K562 (cell line): ENCODE results near the gene CAB39. TPM values are rescaled to one million over a fixed set of nuclear protein-coding genes. Genes with fewer than 3 reads are reported as not detected.

Experiments used
- KLF10 ChIP-seq: fragments of 250-450 bp; sonication (Bioruptor Pico); IDR thresholded peaks from 2 replicates; pipeline ENCODE4 v1.6.1; 2021; ENCODE audit warnings: matching md5 sums
- MEIS2 ChIP-seq: fragments of 450-650 bp; IDR thresholded peaks from 2 replicates; pipeline ENCODE4 v1.6.1; 2014; ENCODE audit warnings: mild to moderate bottlenecking; ENCODE audit not compliant: partially characterized antibody
- NR2C1 ChIP-seq, 2 experiments: fragments of 450-650 bp; IDR thresholded peaks; 2 replicates each; pipeline ENCODE4 v1.6.1; 2017; ENCODE audit warnings: mild to moderate bottlenecking in 2 of 2, antibody characterized with exemption in 1 of 2, inconsistent platforms in 1 of 2, missing compliant biosample characterization in 1 of 2, missing genetic modification characterization in 1 of 2
- NR4A1 ChIP-seq, 2 experiments: fragments of 250-450 bp in 1 of 2; fragments of 450-650 bp in 1 of 2; sonication (Bioruptor Pico) in 1 of 2; IDR thresholded peaks; 2 replicates each; pipeline versions ENCODE4 v1.4.0 to v1.6.1; 2016 to 2020; ENCODE audit warnings: mild to moderate bottlenecking in 2 of 2, missing compliant biosample characterization in 1 of 2, missing genetic modification characterization in 1 of 2, moderate library complexity in 1 of 2
- PTBP1 ChIP-seq: fragments of 200-400 bp; formaldehyde crosslinking; IDR thresholded peaks from 2 replicates; pipeline ENCODE4 v1.6.1; 2017; ENCODE audit warnings: low read depth, low read length
- SRF ChIP-seq, 2 experiments: fragments of 250-450, 450-650 bp in 1 of 2; sonication (Bioruptor Pico) in 1 of 2; sonication (generic) in 1 of 2; formaldehyde crosslinking; IDR thresholded peaks; 2 replicates each; pipeline versions ENCODE4 v1.5.0 to v1.5.1; 2020 to 2022; ENCODE audit warnings: mild to moderate bottlenecking in 1 of 2, missing genetic modification reagents in 1 of 2
- TEAD1 ChIP-seq, 2 experiments: fragments of 450-650 bp in 1 of 2; sonication (generic) in 1 of 2; formaldehyde crosslinking; IDR thresholded peaks; 2 replicates each; pipeline versions ENCODE4 v1.4.0 to v1.8.0; 2020 to 2022; ENCODE audit warnings: mild to moderate bottlenecking in 2 of 2, missing genetic modification reagents in 1 of 2
- polyA plus RNA-seq, 8 experiments: library from polyadenylated mRNA; depleted of rRNA in 4 of 8; stranded (reverse) in 5 of 8; unstranded in 3 of 8; fragments of >200 nt; fragmentation: Nextera tagmentation in 2 of 8; fragmentation: Illumina TruSeq in 1 of 8; extraction: Ambion mirVana in 2 of 8; extraction: Trizol in 1 of 8; gene quantifications; 2 replicates each; pipeline versions ENCODE4 v1.2.1 to v1.2.3, GENCODE V29; 2011 to 2014; ENCODE audit warnings: inconsistent platforms in 1 of 8, missing spikeins in 1 of 8
- total RNA-seq, 7 experiments: library from RNA; depleted of rRNA in 6 of 7; stranded (reverse); fragments of >200 nt in 6 of 7; fragmentation: Illumina TruSeq in 2 of 7; extraction: Trizol in 2 of 7; gene quantifications; 2 replicates each; pipeline versions ENCODE4 v1.2.1 to v1.2.3, GENCODE V29; 2011 to 2021; ENCODE audit warnings: low replicate concordance in 1 of 7
- TF ChIP-seq, protein P1 (sequence below): fragments of 250-450 bp; sonication (Bioruptor Pico); IDR thresholded peaks from 2 replicates; pipeline ENCODE4 v1.4.0; 2020; ENCODE audit warnings: borderline replicate concordance
- TF ChIP-seq, protein P2 (sequence below): fragments of 450-650 bp; IDR thresholded peaks from 2 replicates; pipeline ENCODE4 v1.6.1; 2017; ENCODE audit warnings: antibody characterized with exemption, mild to moderate bottlenecking
- TF ChIP-seq, protein P3 (sequence below): IDR thresholded peaks from 2 replicates; pipeline ENCODE4 v1.6.1; 2014; ENCODE audit warnings: antibody characterized with exemption

Gene CAB39
- total and polyA plus RNA-seq, 9 of the 15 experiments (the other 6 are each of a cell fraction or from before 2014, with no cell fraction given), result 27.2 to 94.4 (median 70.1) TPM

DNA sequence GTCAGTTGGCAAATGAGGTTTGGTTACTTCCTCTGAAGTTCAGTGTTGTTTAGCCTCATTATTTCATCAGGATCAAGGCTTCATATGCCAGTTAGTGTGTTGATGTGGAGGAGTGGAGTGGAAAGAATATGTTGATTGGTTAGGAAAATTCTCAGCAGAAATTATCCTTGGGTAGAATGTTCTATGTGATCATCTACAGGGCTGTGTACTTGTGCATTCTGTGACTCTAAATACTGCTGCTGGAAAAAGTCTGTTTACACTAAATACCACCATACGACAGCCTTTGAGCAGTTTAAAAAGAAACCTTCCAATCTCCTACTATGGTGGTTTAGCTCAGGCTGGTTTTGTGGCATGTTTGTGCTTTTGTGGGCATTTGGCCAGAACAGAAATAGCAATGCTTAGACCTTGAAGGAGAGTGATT lies 25.8 kb downstream of the CAB39 start (continued):
- no peak for TF ChIP-seq TEAD1 (CRISPR knock-in tag; IDR thresholded peaks at IDR 0.05)
- TF ChIP-seq KLF10, result no peak
- TF ChIP-seq, protein P1, sequence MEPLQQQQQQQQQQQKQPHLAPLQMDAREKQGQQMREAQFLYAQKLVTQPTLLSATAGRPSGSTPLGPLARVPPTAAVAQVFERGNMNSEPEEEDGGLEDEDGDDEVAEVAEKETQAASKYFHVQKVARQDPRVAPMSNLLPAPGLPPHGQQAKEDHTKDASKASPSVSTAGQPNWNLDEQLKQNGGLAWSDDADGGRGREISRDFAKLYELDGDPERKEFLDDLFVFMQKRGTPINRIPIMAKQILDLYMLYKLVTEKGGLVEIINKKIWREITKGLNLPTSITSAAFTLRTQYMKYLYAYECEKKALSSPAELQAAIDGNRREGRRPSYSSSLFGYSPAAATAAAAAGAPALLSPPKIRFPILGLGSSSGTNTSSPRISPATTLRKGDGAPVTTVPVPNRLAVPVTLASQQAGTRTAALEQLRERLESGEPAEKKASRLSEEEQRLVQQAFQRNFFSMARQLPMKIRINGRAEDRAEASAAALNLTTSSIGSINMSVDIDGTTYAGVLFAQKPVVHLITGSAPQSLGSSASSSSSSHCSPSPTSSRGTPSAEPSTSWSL (CRISPR knock-in tag), result no peak
- no peak for TF ChIP-seq PTBP1
- TF ChIP-seq, protein P2, sequence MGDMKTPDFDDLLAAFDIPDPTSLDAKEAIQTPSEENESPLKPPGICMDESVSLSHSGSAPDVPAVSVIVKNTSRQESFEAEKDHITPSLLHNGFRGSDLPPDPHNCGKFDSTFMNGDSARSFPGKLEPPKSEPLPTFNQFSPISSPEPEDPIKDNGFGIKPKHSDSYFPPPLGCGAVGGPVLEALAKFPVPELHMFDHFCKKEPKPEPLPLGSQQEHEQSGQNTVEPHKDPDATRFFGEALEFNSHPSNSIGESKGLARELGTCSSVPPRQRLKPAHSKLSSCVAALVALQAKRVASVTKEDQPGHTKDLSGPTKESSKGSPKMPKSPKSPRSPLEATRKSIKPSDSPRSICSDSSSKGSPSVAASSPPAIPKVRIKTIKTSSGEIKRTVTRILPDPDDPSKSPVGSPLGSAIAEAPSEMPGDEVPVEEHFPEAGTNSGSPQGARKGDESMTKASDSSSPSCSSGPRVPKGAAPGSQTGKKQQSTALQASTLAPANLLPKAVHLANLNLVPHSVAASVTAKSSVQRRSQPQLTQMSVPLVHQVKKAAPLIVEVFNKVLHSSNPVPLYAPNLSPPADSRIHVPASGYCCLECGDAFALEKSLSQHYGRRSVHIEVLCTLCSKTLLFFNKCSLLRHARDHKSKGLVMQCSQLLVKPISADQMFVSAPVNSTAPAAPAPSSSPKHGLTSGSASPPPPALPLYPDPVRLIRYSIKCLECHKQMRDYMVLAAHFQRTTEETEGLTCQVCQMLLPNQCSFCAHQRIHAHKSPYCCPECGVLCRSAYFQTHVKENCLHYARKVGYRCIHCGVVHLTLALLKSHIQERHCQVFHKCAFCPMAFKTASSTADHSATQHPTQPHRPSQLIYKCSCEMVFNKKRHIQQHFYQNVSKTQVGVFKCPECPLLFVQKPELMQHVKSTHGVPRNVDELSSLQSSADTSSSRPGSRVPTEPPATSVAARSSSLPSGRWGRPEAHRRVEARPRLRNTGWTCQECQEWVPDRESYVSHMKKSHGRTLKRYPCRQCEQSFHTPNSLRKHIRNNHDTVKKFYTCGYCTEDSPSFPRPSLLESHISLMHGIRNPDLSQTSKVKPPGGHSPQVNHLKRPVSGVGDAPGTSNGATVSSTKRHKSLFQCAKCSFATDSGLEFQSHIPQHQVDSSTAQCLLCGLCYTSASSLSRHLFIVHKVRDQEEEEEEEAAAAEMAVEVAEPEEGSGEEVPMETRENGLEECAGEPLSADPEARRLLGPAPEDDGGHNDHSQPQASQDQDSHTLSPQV, result no peak
- TF ChIP-seq, protein P3, sequence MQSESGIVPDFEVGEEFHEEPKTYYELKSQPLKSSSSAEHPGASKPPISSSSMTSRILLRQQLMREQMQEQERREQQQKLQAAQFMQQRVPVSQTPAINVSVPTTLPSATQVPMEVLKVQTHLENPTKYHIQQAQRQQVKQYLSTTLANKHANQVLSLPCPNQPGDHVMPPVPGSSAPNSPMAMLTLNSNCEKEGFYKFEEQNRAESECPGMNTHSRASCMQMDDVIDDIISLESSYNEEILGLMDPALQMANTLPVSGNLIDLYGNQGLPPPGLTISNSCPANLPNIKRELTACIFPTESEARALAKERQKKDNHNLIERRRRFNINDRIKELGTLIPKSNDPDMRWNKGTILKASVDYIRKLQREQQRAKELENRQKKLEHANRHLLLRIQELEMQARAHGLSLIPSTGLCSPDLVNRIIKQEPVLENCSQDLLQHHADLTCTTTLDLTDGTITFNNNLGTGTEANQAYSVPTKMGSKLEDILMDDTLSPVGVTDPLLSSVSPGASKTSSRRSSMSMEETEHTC, result no peak
- TF ChIP-seq SRF (CRISPR knock-in tag; IDR thresholded peaks at IDR 0.05), result no peak
- no peak for TF ChIP-seq NR4A1 (CRISPR knock-in tag; IDR thresholded peaks at IDR 0.05)
- TF ChIP-seq NR4A1 (tag; IDR thresholded peaks at IDR 0.05), result no peak
- no peak for TF ChIP-seq NR2C1 (IDR thresholded peaks at IDR 0.05)
- TF ChIP-seq NR2C1 (tag; IDR thresholded peaks at IDR 0.05), result no peak
- TF ChIP-seq MEIS2, result no peak
